Measurements from ENCODE around the gene NTN5.
"Not testable (repeated sequence)": the region's sequence is repeated elsewhere in the genome, so short reads cannot be mapped to it uniquely, and the experiment has no call there.

NTN5 gene, protein sequence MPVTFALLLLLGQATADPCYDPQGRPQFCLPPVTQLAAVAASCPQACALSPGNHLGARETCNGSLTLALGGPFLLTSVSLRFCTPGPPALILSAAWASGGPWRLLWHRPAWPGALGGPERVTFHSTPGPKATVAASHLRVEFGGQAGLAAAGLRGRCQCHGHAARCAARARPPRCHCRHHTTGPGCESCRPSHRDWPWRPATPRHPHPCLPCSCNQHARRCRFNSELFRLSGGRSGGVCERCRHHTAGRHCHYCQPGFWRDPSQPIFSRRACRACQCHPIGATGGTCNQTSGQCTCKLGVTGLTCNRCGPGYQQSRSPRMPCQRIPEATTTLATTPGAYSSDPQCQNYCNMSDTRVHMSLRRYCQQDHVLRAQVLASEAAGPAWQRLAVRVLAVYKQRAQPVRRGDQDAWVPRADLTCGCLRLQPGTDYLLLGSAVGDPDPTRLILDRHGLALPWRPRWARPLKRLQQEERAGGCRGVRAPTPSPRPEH

DNA sequence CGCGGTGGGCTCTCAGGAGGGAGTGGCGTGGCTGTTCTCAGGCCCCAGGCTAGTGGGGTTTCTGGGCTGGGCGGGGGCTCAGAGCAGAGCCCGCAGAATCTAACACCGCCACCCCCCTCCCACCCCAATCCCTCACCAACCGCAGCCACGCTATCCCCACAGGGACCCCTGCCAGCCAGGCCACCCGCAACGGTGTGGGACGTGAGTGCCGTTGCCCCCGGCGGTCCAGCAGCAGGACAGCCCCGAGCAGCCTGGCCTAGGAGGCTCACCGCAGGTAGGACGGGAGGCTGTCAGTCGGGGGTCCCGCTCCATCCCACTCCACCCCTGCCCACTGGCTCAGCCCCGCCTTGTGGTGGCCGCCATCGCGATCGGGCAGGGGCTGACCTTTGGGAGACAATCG is at the start of gene NTN5:
Gene NTN5, minus strand, starts transcription at position 24 of the 400 bp plus-strand sequence. CDS start 2,031 bp downstream, outside the sequence.
- Histone ChIP-seq H3K27me3 (ENCODE audit: control insufficient read depth in 5 of 5, insufficient read depth in 4 of 5, low read length in 5 of 5) (peaks cover 0 to 2% (median 0%) of the 10 kb centered on the region in 5 donors), H3K4me3 (ENCODE audit: low read depth in 1 of 5, low read length in 5 of 5) (no peak within 1 kb of the TSS), H3K36me3 (ENCODE audit: control insufficient read depth in 5 of 5, insufficient read depth in 5 of 5, low read length in 5 of 5) (no peaks in the 10 kb centered on the region), H3K27ac (ENCODE audit: low read depth, low read length) (no peak within 1 kb of the TSS), H3K9me3 (ENCODE audit: control insufficient read depth in 5 of 5, low read length in 5 of 5) (no peaks in the 10 kb centered on the region), H3K9ac (ENCODE audit: low read length in 5 of 5) (no peak within 1 kb of the TSS), H3K4me1 (ENCODE audit: control insufficient read depth in 5 of 5, insufficient read depth in 5 of 5, low read length in 5 of 5) (peaks cover 1 to 10% (median 7%) of the 10 kb centered on the region in 5 donors)

DNA sequence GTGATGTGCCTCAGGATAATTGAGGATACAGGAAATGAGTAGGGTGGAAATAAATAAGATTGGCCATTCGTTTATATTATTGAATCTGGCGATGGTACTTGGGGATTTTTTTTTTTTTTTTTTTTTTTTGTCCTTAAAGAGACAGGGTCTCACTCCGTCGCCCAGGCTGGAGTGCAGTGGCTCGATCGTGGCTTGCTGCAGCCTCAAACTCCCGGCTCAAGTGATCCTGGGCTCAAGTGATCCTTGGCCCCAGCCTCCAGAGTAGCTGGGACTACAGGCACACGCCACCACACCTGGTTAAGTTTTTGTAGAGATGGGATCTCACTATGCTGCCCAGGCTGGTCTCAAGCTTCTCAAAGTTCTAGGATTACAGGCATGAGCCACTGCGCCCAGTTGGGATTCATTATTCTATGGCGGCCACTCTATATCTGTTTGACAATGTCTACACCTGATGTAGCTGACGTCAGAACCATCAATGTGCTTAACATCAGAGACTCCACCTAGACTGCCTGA is 49.4 kb upstream of the NTN5 start:
- Histone ChIP-seq H3K4me1 (ENCODE audit: control insufficient read depth in 5 of 5, insufficient read depth in 5 of 5, low read length in 5 of 5) (peaks cover 14 to 58% (median 30%) of the 10 kb centered on the region in 5 donors), H3K36me3 (ENCODE audit: control insufficient read depth in 5 of 5, insufficient read depth in 5 of 5, low read length in 5 of 5) (peaks cover 0 to 34% (median 11%) of the 10 kb centered on the region in 5 donors), H3K4me3 (ENCODE audit: low read depth in 1 of 5, low read length in 5 of 5) (no peak overlapping the region)

DNA sequence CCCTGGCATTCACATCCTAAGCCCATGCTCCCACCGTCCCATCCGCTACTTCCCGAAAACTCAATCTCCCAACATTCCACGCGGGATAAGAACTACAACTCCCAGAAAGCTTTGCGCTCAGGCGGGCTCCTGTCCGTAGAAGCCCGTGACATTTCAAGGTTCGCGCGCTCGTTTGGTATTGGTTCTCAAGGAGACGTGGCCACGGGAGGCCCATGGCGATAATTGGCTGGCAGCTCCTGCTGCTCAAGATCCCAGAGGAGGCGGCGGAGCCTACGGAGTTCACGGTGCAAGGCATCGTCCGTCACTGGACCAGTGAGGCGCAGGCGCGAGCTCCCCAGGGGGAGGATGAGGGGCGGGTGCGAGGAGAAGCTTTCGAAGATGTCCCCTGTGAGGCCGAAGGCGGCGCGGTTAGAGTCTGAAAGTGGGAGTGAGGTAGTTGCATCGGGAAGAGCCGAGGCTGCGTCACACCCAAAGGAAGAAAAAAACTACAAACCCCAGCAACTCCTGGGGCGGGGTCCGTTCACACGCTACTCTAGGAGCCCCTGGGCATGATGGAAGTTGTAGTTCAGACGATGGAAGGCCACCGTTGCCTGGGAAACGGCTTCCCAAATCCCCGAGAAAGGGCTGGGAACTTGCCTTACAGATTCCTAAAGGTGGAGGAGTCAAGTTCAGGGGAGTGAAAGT is 47.9 kb upstream of the NTN5 start:
- Histone ChIP-seq H3K9ac (ENCODE audit: low read length in 5 of 5) (peak overlapping the region in 4 of 5 donors; percentile 55 to 77 (median 74)), H3K9me3 (ENCODE audit: control insufficient read depth in 5 of 5, low read length in 5 of 5) (no peaks in the 10 kb centered on the region), H3K27me3 (ENCODE audit: control insufficient read depth in 5 of 5, insufficient read depth in 4 of 5, low read length in 5 of 5) (peaks cover 0 to 6% (median 0%) of the 10 kb centered on the region in 5 donors), H3K27ac (ENCODE audit: low read depth, low read length) (peak overlapping the region; percentile 69), H3K4me3 (ENCODE audit: low read depth in 1 of 5, low read length in 5 of 5) (peak overlapping the region; percentile 68 to 76 (median 73)), H3K4me1 (ENCODE audit: control insufficient read depth in 5 of 5, insufficient read depth in 5 of 5, low read length in 5 of 5) (peaks cover 14 to 55% (median 41%) of the 10 kb centered on the region in 5 donors), H3K36me3 (ENCODE audit: control insufficient read depth in 5 of 5, insufficient read depth in 5 of 5, low read length in 5 of 5) (peaks cover 0 to 27% (median 7%) of the 10 kb centered on the region in 5 donors)

More for the DNA sequence above, 49.4 kb upstream of the NTN5 start:
- no peak overlapping the region for H3K27ac ChIP-seq (ENCODE audit: low read depth, low read length)
- H3K27me3 ChIP-seq (ENCODE audit: control insufficient read depth in 5 of 5, insufficient read depth in 4 of 5, low read length in 5 of 5), result peaks cover 0 to 6% (median 0%) of the 10 kb centered on the region in 5 donors
- H3K9ac ChIP-seq (ENCODE audit: low read length in 5 of 5), result no peak overlapping the region
- peaks cover 0 to 3% (median 0%) of the 10 kb centered on the region in 5 donors for H3K9me3 ChIP-seq (ENCODE audit: control insufficient read depth in 5 of 5, low read length in 5 of 5)

DNA sequence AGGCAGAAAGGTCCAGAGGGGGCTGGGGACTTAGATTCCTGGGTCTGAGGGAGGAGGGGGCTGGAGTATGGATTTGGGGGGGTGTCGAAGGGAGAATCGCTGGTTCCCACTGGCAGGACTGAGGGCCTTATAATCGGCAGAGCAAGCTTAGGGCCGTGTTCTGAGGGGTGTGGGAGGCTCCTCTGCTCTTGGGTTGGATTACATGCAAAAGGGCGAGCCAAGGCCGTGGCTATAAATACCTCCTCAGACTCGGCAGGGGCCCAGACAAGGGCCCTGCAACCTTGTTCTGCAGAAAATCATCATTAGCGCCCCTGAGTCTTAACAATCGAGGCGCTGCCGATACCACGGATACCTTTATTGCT is 47.4 kb upstream of the NTN5 start:
- peaks cover 0 to 6% (median 0%) of the 10 kb centered on the region in 5 donors for H3K27me3 ChIP-seq (ENCODE audit: control insufficient read depth in 5 of 5, insufficient read depth in 4 of 5, low read length in 5 of 5)
- H3K9me3 ChIP-seq (ENCODE audit: control insufficient read depth in 5 of 5, low read length in 5 of 5), result no peaks in the 10 kb centered on the region
- H3K4me1 ChIP-seq (ENCODE audit: control insufficient read depth in 5 of 5, insufficient read depth in 5 of 5, low read length in 5 of 5), result peaks cover 14 to 55% (median 43%) of the 10 kb centered on the region in 5 donors
- H3K36me3 ChIP-seq (ENCODE audit: control insufficient read depth in 5 of 5, insufficient read depth in 5 of 5, low read length in 5 of 5), result peaks cover 0 to 27% (median 7%) of the 10 kb centered on the region in 5 donors
- peak overlapping the region; percentile 68 to 76 (median 73) for H3K4me3 ChIP-seq (ENCODE audit: low read depth in 1 of 5, low read length in 5 of 5)
- H3K9ac ChIP-seq (ENCODE audit: low read length in 5 of 5), result no peak overlapping the region
- H3K27ac ChIP-seq (ENCODE audit: low read depth, low read length), result no peak overlapping the region

DNA sequence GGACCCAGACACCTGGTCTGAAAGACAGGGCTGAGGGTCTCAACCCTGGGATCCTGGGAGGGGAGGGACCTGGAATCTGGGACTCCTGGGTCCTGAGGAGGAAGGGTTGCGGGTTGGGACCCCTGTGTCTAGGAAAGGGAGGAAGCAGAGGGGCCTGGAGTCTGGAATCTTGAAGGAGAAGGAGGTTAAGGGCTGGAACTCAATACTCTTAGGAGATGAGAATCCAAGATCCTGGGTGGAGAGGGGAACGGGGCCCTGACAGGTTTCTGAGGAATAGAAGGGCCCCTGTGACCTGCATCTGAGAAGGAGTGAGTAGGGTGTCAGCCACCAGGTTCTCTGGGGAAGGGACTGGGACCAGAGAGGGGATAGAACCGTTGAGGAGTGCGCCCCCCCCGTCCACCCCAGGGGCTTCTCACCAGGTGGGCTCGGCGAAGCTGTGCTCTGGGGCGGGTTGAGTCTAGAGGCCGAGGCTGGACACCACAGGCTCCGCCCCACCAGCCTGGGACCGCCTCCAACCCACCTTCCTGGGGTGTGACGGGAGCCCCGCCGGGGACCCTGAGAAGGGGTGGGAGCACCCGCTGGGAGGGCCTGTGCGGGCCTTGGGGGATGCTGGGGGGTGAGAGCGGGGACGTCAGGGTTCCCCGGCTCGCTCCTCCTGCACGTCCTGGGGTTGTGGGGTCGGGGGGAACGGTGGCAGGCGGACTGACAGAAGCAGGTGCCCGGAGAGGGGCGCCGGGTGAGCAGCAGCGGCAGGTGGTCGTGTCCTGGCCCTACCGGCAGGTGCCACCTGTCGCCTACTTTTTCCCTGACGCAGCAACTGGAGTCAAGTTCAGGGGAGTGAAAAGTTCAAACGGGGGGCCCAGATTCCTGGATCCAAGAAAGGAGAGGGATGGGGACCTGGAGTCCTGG is 46.7 kb upstream of the NTN5 start, which contains the start of gene MAMSTR:
Gene MAMSTR, minus strand, starts transcription at position 463 of the 909 bp plus-strand sequence. CDS start 694 bp downstream, outside the sequence.
- Histone ChIP-seq H3K9me3 (ENCODE audit: control insufficient read depth in 5 of 5, low read length in 5 of 5) (no peaks in the 10 kb centered on the region), H3K4me1 (ENCODE audit: control insufficient read depth in 5 of 5, insufficient read depth in 5 of 5, low read length in 5 of 5) (peaks cover 15 to 56% (median 47%) of the 10 kb centered on the region in 5 donors), H3K9ac (ENCODE audit: low read length in 5 of 5) (peak within 1 kb of the TSS in 1 of 5 donors; percentile 77), H3K27ac (ENCODE audit: low read depth, low read length) (peak within 1 kb of the TSS; percentile 69), H3K27me3 (ENCODE audit: control insufficient read depth in 5 of 5, insufficient read depth in 4 of 5, low read length in 5 of 5) (peaks cover 0 to 6% (median 0%) of the 10 kb centered on the region in 5 donors), H3K36me3 (ENCODE audit: control insufficient read depth in 5 of 5, insufficient read depth in 5 of 5, low read length in 5 of 5) (peaks cover 0 to 25% (median 7%) of the 10 kb centered on the region in 5 donors), H3K4me3 (ENCODE audit: low read depth in 1 of 5, low read length in 5 of 5) (peak within 1 kb of the TSS; percentile 68 to 76 (median 73))

DNA sequence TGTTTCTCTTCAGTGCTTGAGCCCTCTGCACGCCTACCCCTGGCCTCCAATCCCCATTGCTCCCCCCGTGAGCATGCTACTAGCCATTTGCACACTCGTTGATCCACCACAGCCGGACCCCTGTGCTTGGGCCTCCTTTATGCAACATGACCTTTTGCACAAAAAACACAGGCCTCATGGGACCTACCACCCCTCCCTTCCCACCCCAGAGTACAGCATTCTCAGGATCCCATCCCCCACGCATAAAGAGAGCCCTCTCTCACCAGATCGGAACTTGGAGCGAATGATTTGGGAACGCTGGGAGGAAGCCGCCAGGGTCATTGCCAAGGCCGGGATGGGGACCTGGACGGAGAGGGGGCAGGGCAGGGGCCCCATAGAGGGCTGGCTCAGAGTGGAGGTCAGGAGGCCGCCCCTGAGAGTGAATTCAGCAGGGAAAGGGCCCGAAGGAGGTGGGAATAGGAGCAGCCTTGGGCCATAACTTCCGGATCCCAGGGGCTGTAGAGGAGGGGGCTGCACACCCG is 46.0 kb upstream of the NTN5 start:
- no peak overlapping the region for H3K9ac ChIP-seq (ENCODE audit: low read length in 5 of 5)
- peaks cover 13 to 53% (median 48%) of the 10 kb centered on the region in 5 donors for H3K4me1 ChIP-seq (ENCODE audit: control insufficient read depth in 5 of 5, insufficient read depth in 5 of 5, low read length in 5 of 5)
- peaks cover 0 to 18% (median 7%) of the 10 kb centered on the region in 5 donors for H3K36me3 ChIP-seq (ENCODE audit: control insufficient read depth in 5 of 5, insufficient read depth in 5 of 5, low read length in 5 of 5)
- H3K9me3 ChIP-seq (ENCODE audit: control insufficient read depth in 5 of 5, low read length in 5 of 5), result no peaks in the 10 kb centered on the region
- no peak overlapping the region for H3K27ac ChIP-seq (ENCODE audit: low read depth, low read length)
- no peak overlapping the region for H3K4me3 ChIP-seq (ENCODE audit: low read depth in 1 of 5, low read length in 5 of 5)
- peaks cover 0 to 6% (median 0%) of the 10 kb centered on the region in 5 donors for H3K27me3 ChIP-seq (ENCODE audit: control insufficient read depth in 5 of 5, insufficient read depth in 4 of 5, low read length in 5 of 5)

DNA sequence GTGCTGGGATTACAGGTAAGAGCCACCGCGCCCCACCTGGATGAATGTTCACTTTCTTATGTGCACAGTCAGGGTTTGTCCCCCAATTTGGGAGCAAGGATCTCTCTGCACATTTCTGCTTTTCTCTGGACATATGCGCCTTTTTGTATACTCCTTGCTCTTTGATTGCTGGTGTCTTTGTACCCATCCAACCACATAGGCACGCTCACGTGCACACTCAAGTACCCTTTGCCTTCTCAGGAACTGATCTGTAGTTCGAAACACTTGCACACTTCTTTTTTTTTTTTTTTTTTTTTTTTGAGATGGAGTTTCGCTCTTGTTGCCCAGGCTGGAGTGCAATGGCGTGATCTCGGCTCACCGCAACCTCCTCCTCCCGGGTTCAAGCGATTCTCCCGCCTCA is 45.3 kb upstream of the NTN5 start:
- not testable (repeated sequence) for H3K27me3 ChIP-seq (ENCODE audit: control insufficient read depth in 5 of 5, insufficient read depth in 4 of 5, low read length in 5 of 5); H3K4me3 ChIP-seq (ENCODE audit: low read depth in 1 of 5, low read length in 5 of 5); H3K27ac ChIP-seq (ENCODE audit: low read depth, low read length); H3K9ac ChIP-seq (ENCODE audit: low read length in 5 of 5); H3K9me3 ChIP-seq (ENCODE audit: control insufficient read depth in 5 of 5, low read length in 5 of 5)
- H3K36me3 ChIP-seq (ENCODE audit: control insufficient read depth in 5 of 5, insufficient read depth in 5 of 5, low read length in 5 of 5), result peaks cover 0 to 18% (median 7%) of the 10 kb centered on the region in 5 donors
- H3K4me1 ChIP-seq (ENCODE audit: control insufficient read depth in 5 of 5, insufficient read depth in 5 of 5, low read length in 5 of 5), result peaks cover 13 to 59% (median 55%) of the 10 kb centered on the region in 5 donors

DNA sequence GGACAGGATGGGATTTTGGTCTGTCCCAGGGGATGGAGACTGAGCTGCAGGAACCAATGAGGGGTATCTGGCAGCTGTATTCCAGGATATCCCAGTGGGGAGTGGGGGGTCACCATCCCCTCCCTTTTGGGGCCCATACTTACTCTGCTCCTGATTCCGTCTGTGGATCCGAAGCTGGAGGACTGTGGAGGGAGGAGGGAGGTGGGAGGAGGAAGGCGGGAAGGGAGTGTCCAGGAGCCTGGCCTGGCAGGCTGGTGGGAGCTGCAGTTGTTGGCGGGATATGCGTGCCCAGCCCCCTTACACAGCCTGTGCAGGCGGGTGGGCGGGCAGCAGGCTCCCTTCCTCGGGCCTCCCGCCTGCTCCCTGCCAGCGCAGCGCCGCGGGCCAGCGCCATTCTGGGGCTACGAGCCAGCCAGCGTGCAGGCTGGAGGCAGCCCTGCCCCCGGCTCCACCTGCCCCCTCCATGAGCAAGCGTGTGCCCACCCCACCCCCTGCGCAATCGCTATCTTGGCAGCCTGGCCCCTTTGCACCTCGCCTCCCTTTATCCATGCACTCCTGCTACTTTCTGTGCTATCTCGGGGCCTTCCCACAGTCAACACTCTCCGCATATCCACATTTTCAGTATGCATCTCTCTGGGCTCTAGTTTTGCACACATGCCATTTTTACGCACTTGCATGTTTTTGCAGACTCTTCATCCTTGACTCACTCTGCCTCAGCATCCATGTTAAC is 43.9 kb upstream of the NTN5 start:
- H3K27ac ChIP-seq (ENCODE audit: low read depth, low read length), result peak overlapping the region; percentile 23
- H3K27me3 ChIP-seq (ENCODE audit: control insufficient read depth in 5 of 5, insufficient read depth in 4 of 5, low read length in 5 of 5), result peaks cover 0 to 6% (median 0%) of the 10 kb centered on the region in 5 donors
- peaks cover 0 to 11% (median 5%) of the 10 kb centered on the region in 5 donors for H3K36me3 ChIP-seq (ENCODE audit: control insufficient read depth in 5 of 5, insufficient read depth in 5 of 5, low read length in 5 of 5)
- peak overlapping the region; percentile 29 to 49 (median 36) for H3K4me3 ChIP-seq (ENCODE audit: low read depth in 1 of 5, low read length in 5 of 5)
- H3K9me3 ChIP-seq (ENCODE audit: control insufficient read depth in 5 of 5, low read length in 5 of 5), result no peaks in the 10 kb centered on the region
- peak overlapping the region in 2 of 5 donors; percentile 19 to 23 for H3K9ac ChIP-seq (ENCODE audit: low read length in 5 of 5)
- peaks cover 13 to 62% (median 55%) of the 10 kb centered on the region in 5 donors for H3K4me1 ChIP-seq (ENCODE audit: control insufficient read depth in 5 of 5, insufficient read depth in 5 of 5, low read length in 5 of 5)

Data from subcutaneous abdominal adipose tissue (tissue), 5 donors.